ENCODE measurements around the gene ATXN3. TPM values are rescaled to one million over a fixed set of nuclear protein-coding genes. Genes with fewer than 3 reads are reported as not detected.

ATXN3 gene
- polyA plus RNA-seq, 1 of the 3 experiments (the other 2 are of a cell fraction), result 10.2 TPM

- ChIA-PET CTCF (interaction anchor here (1.0 to 8.7 kb wide), 6 partner anchors 9 to 52 kb away, joined by 3 to 100 read pairs (median 4); partner anchors contain the start of gene ATXN3), POLR2A (interaction anchor here (2.7 kb wide), 1 partner anchor 16 kb away, joined by 47 read pairs; the partner anchor contains the start of gene ATXN3)
- H3K4me2 ChIP-seq, result peak overlapping the region; percentile 78
- H3K9ac ChIP-seq, result peak overlapping the region; percentile 98
- H3K9me3 ChIP-seq, result no peaks in the 10 kb centered on the region
- peak overlapping the region; percentile 80 to 96 for H3K4me3 ChIP-seq (ENCODE audit: low read depth in 2 of 2, low read length in 1 of 2)
- H2AFZ ChIP-seq (ENCODE audit: low read depth), result peak overlapping the region; percentile 93
- 48% methylated on average over 9 of the region's 9 CpGs for WGBS (ENCODE audit: low lambda C conversion rate)
- H3K36me3 ChIP-seq (replicated peaks in 1 of 2; ENCODE audit: control insufficient read depth in 1 of 2, insufficient read depth in 2 of 2, low read length in 1 of 2), result peaks cover 13 to 44% of the 10 kb centered on the region in 2 experiments
- H3F3A ChIP-seq (replicated peaks; ENCODE audit: insufficient read depth), result no peaks in the 10 kb centered on the region
- H3K27ac ChIP-seq (ENCODE audit: low read depth in 2 of 2, low read length in 1 of 2), result peak overlapping the region in 1 of 2 experiments; percentile 90; a peak in 3 of 4 replicates
- no peaks in the 10 kb centered on the region for H4K20me1 ChIP-seq (ENCODE audit: insufficient read depth)
- peaks cover 77% of the 10 kb centered on the region for H3K79me2 ChIP-seq (ENCODE audit: insufficient read depth)
- H3K4me1 ChIP-seq (ENCODE audit: control insufficient read depth in 1 of 2, insufficient read depth in 2 of 2, low read depth in 1 of 2, low read length in 1 of 2), result peaks cover 5 to 11% of the 10 kb centered on the region in 2 experiments; a peak in 3 of 4 replicates
- no peak for DNase-seq
- H3K9me2 ChIP-seq, result no peaks in the 10 kb centered on the region
- no peaks in the 10 kb centered on the region for H3K27me3 ChIP-seq (ENCODE audit: insufficient read depth)
- TF ChIP-seq TAF1 (IDR thresholded peaks at IDR 0.05; ENCODE audit: borderline replicate concordance, low read depth, low read length) (no peak), REST (IDR thresholded peaks at IDR 0.05; ENCODE audit: low read depth, low read length) (no peak)
These were observed 16.4 kb upstream of the ATXN3 start for GRCh38 chr14:92122761-92123160.

GRCh38 chr14:92122351-92122677 lies 15.9 kb upstream of the ATXN3 start:
- Histone ChIP-seq H3K9ac (peak overlapping the region; percentile 98), H3K79me2 (ENCODE audit: insufficient read depth) (peaks cover 77% of the 10 kb centered on the region), H3K27me3 (ENCODE audit: insufficient read depth) (no peaks in the 10 kb centered on the region), H4K20me1 (ENCODE audit: insufficient read depth) (no peaks in the 10 kb centered on the region), H3K36me3 (replicated peaks in 1 of 2; ENCODE audit: control insufficient read depth in 1 of 2, insufficient read depth in 2 of 2, low read length in 1 of 2) (peaks cover 11 to 45% of the 10 kb centered on the region in 2 experiments), H3K9me3 (no peaks in the 10 kb centered on the region), H3F3A (replicated peaks; ENCODE audit: insufficient read depth) (no peaks in the 10 kb centered on the region), H3K27ac (ENCODE audit: low read depth in 2 of 2, low read length in 1 of 2) (peak overlapping the region; percentile 90), H3K4me2 (peak overlapping the region; percentile 78), H3K9me2 (no peaks in the 10 kb centered on the region), H3K4me1 (ENCODE audit: control insufficient read depth in 1 of 2, insufficient read depth in 2 of 2, low read depth in 1 of 2, low read length in 1 of 2) (peaks cover 5 to 11% of the 10 kb centered on the region in 2 experiments; a peak in 3 of 4 replicates), H3K4me3 (ENCODE audit: low read depth in 2 of 2, low read length in 1 of 2) (peak overlapping the region; percentile 80 to 96), H2AFZ (ENCODE audit: low read depth) (peak overlapping the region; percentile 93)
- no peak for DNase-seq
- CTCF ChIA-PET, result interaction anchor here (1.0 to 8.7 kb wide), 7 partner anchors 9 to 53 kb away, joined by 3 to 100 read pairs (median 4); partner anchors contain the start of gene ATXN3
- POLR2A ChIA-PET, result interaction anchor here (2.7 kb wide), 1 partner anchor 15 kb away, joined by 47 read pairs; the partner anchor contains the start of gene ATXN3
- no peak for TF ChIP-seq RXRA (IDR thresholded peaks at IDR 0.05; ENCODE audit: borderline replicate concordance, low read depth)
- no peak for TF ChIP-seq TAF1 (IDR thresholded peaks at IDR 0.05; ENCODE audit: borderline replicate concordance, low read depth, low read length)
- TF ChIP-seq PBX3 (IDR thresholded peaks at IDR 0.05), result no peak
- TF ChIP-seq GATA2 (CRISPR knock-in tag; IDR thresholded peaks at IDR 0.05), result no peak
- no peak for TF ChIP-seq RFX5 (IDR thresholded peaks at IDR 0.05; ENCODE audit: low read length)
- no peak for TF ChIP-seq USF2 (IDR thresholded peaks at IDR 0.05; ENCODE audit: borderline replicate concordance, low read depth, low read length)
- TF ChIP-seq NRF1 (IDR thresholded peaks at IDR 0.05; ENCODE audit: low read depth, low read length), result no peak
- TF ChIP-seq TEAD4 (IDR thresholded peaks at IDR 0.05; ENCODE audit: borderline replicate concordance, insufficient read depth), result no peak
- TF ChIP-seq IRF3 (IDR thresholded peaks at IDR 0.05; ENCODE audit: low read depth, low read length), result no peak
- 5% methylated on average over 22 of the region's 22 CpGs for WGBS (ENCODE audit: low lambda C conversion rate)
